Measurements from ENCODE around the gene NUDT19. TPM values are rescaled to one million over a fixed set of nuclear protein-coding genes. Genes with fewer than 3 reads are reported as not detected.
"Not testable (repeated sequence)": the region's sequence is repeated elsewhere in the genome, so short reads cannot be mapped to it uniquely, and the experiment has no call there.

NUDT19 gene
- total RNA-seq, 1 experiment from 2014 or later, result 22.1 TPM

- ChIA-PET CTCF (no interaction called here), RAD21 (ENCODE audit: low non-redundant PET in 1 of 2, low total read pairs in 2 of 2, uncharacterized antibody in 2 of 2, unreplicated experiment in 2 of 2) (no interaction called here), POLR2A (no interaction called here)
- peaks cover 58% of the 10 kb centered on the region for H3K79me2 ChIP-seq (ENCODE audit: insufficient read depth, low read length)
- no peaks in the 10 kb centered on the region for H3K9me2 ChIP-seq (ENCODE audit: insufficient read depth)
- intact Hi-C loops (cut with micrococcal nuclease), result loop anchor here (5.0 kb wide), 1 partner anchor 425 kb away; no protein-coding TSS in a partner anchor
- peak overlapping the region; percentile 97 for H3K27ac ChIP-seq (ENCODE audit: low read depth, low read length)
- no peaks in the 10 kb centered on the region for H4K20me1 ChIP-seq (ENCODE audit: insufficient read depth)
- DNase-seq (ENCODE audit: low read depth, low spot score), result no peak
- ATAC-seq, result peak; percentile 6; the same call in 1 of the 2 replicates
- peak overlapping the region; percentile 92 for H3K9ac ChIP-seq (ENCODE audit: low read length)
- no peaks in the 10 kb centered on the region for H3K9me3 ChIP-seq (ENCODE audit: control insufficient read depth in 1 of 2, insufficient read depth in 1 of 2, low read depth in 1 of 2, low read length in 2 of 2)
- H2AFZ ChIP-seq (ENCODE audit: low read depth, low read length, poor library complexity, severe bottlenecking), result no peak overlapping the region
- peak overlapping the region; percentile 69 to 79 for H3K4me3 ChIP-seq (replicated peaks in 1 of 2; ENCODE audit: low read depth in 1 of 2, low read length in 2 of 2)
- BruUV-seq (replicated peaks), result no TSS peak
- H3K4me2 ChIP-seq (ENCODE audit: low read length), result peak overlapping the region; percentile 88
- TF ChIP-seq EGR1 (IDR thresholded peaks at IDR 0.05; ENCODE audit: low read depth), result no peak
- TF ChIP-seq POLR2A (IDR thresholded peaks at IDR 0.05; ENCODE audit: borderline replicate concordance, extremely low read depth, insufficient read depth, insufficient read length), result no peak
- no peak for TF ChIP-seq SRF (IDR thresholded peaks at IDR 0.05; ENCODE audit: low read depth)
- peaks cover 12 to 36% of the 10 kb centered on the region in 2 experiments for H3K4me1 ChIP-seq (ENCODE audit: control insufficient read depth in 1 of 2, insufficient read depth in 2 of 2, low read length in 2 of 2)
- no peaks in the 10 kb centered on the region for H3K27me3 ChIP-seq (ENCODE audit: insufficient read depth, low read length)
- H3K36me3 ChIP-seq (ENCODE audit: control insufficient read depth in 1 of 2, insufficient read depth in 2 of 2, low read length in 2 of 2), result peaks cover 4 to 22% of the 10 kb centered on the region in 2 experiments; a peak in 2 of 4 replicates
Measured at GRCh38 chr19:32692727-32693061, 1.1 kb downstream of the NUDT19 start.

GRCh38 chr19:32693151-32694108, 1.8 kb downstream of the NUDT19 start:
- peaks cover 12 to 36% of the 10 kb centered on the region in 2 experiments for H3K4me1 ChIP-seq (ENCODE audit: control insufficient read depth in 1 of 2, insufficient read depth in 2 of 2, low read length in 2 of 2)
- TSS peak; percentile 37 for BruUV-seq (replicated peaks)
- TF ChIP-seq SRF (IDR thresholded peaks at IDR 0.05; ENCODE audit: low read depth), result peak; percentile 33; the same call in 1 of the 2 replicates
- TF ChIP-seq SP1 (IDR thresholded peaks at IDR 0.05; ENCODE audit: low read depth), result peak; percentile 28
- DNase-seq (ENCODE audit: low read depth, low spot score); H3K9me3 ChIP-seq (ENCODE audit: control insufficient read depth in 1 of 2, insufficient read depth in 1 of 2, low read depth in 1 of 2, low read length in 2 of 2); H3K9me2 ChIP-seq (ENCODE audit: insufficient read depth); H2AFZ ChIP-seq (ENCODE audit: low read depth, low read length, poor library complexity, severe bottlenecking); H3K27me3 ChIP-seq (ENCODE audit: insufficient read depth, low read length); RAD21 ChIA-PET (ENCODE audit: low non-redundant PET in 1 of 2, low total read pairs in 2 of 2, uncharacterized antibody in 2 of 2, unreplicated experiment in 2 of 2); ATAC-seq; H4K20me1 ChIP-seq (ENCODE audit: insufficient read depth); POLR2A ChIA-PET: not testable (repeated sequence)
- peak overlapping the region; percentile 97 for H3K27ac ChIP-seq (ENCODE audit: low read depth, low read length)
- CTCF ChIA-PET, result interaction anchor here (1.0 kb wide), 1 partner anchor 18 kb away, joined by 3 read pairs; the partner anchor contains the start of gene RGS9BP
- H3K4me2 ChIP-seq (ENCODE audit: low read length), result peak overlapping the region; percentile 88
- H3K9ac ChIP-seq (ENCODE audit: low read length), result peak overlapping the region; percentile 92
- peak overlapping the region; percentile 69 to 79 for H3K4me3 ChIP-seq (replicated peaks in 1 of 2; ENCODE audit: low read depth in 1 of 2, low read length in 2 of 2)
- peaks cover 5 to 25% of the 10 kb centered on the region in 2 experiments; a peak in 2 of 4 replicates for H3K36me3 ChIP-seq (ENCODE audit: control insufficient read depth in 1 of 2, insufficient read depth in 2 of 2, low read length in 2 of 2)
- intact Hi-C loops (cut with micrococcal nuclease), result loop anchor here (5.0 kb wide), 1 partner anchor 424 kb away; no protein-coding TSS in a partner anchor
- H3K79me2 ChIP-seq (ENCODE audit: insufficient read depth, low read length), result peaks cover 64% of the 10 kb centered on the region

GRCh38 chr19:32694316-32694715, 2.7 kb downstream of the NUDT19 start:
- CTCF ChIA-PET; POLR2A ChIA-PET; H3K27ac ChIP-seq (ENCODE audit: low read depth, low read length); RAD21 ChIA-PET (ENCODE audit: low non-redundant PET in 1 of 2, low total read pairs in 2 of 2, uncharacterized antibody in 2 of 2, unreplicated experiment in 2 of 2); H3K4me2 ChIP-seq (ENCODE audit: low read length); H3K27me3 ChIP-seq (ENCODE audit: insufficient read depth, low read length); H3K4me3 ChIP-seq (replicated peaks in 1 of 2; ENCODE audit: low read depth in 1 of 2, low read length in 2 of 2); H3K9ac ChIP-seq (ENCODE audit: low read length); H3K9me3 ChIP-seq (ENCODE audit: control insufficient read depth in 1 of 2, insufficient read depth in 1 of 2, low read depth in 1 of 2, low read length in 2 of 2); H2AFZ ChIP-seq (ENCODE audit: low read depth, low read length, poor library complexity, severe bottlenecking); H4K20me1 ChIP-seq (ENCODE audit: insufficient read depth); DNase-seq (ENCODE audit: low read depth, low spot score); BruUV-seq (replicated peaks); ATAC-seq; H3K9me2 ChIP-seq (ENCODE audit: insufficient read depth): not testable (repeated sequence)
- Histone ChIP-seq H3K4me1 (ENCODE audit: control insufficient read depth in 1 of 2, insufficient read depth in 2 of 2, low read length in 2 of 2) (peaks cover 12 to 36% of the 10 kb centered on the region in 2 experiments), H3K79me2 (ENCODE audit: insufficient read depth, low read length) (peaks cover 73% of the 10 kb centered on the region), H3K36me3 (ENCODE audit: control insufficient read depth in 1 of 2, insufficient read depth in 2 of 2, low read length in 2 of 2) (peaks cover 9 to 34% of the 10 kb centered on the region in 2 experiments; a peak in 3 of 4 replicates)
- intact Hi-C loops (cut with micrococcal nuclease), result loop anchor here (5.0 kb wide), 1 partner anchor 423 kb away; no protein-coding TSS in a partner anchor

DNA sequence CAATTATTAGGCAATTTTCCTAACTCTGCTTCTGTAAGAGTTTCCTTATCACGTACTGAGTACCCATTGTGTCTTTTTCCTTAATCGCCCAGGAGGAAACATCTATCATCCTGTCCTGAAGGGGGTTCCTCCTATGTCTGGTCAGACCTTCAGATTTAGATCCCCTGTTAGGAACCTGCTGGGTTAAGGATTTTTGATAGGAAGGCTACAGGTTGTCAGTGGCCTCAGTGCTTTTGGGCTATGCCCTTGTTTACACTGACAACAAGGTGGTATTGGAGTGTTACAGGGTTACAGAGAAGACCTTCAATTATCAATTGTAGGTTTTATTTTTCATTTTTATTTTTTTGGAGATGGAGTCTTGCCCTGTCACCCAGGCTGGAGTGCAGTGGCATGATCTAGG, 3.2 kb downstream of the NUDT19 start:
- not testable (repeated sequence) for H3K4me3 ChIP-seq (replicated peaks in 1 of 2; ENCODE audit: low read depth in 1 of 2, low read length in 2 of 2)

More for the DNA sequence above, 3.2 kb downstream of the NUDT19 start:
- Histone ChIP-seq H3K4me1 (ENCODE audit: control insufficient read depth in 1 of 2, insufficient read depth in 2 of 2, low read length in 2 of 2) (peaks cover 12 to 36% of the 10 kb centered on the region in 2 experiments), H3K79me2 (ENCODE audit: insufficient read depth, low read length) (peaks cover 78% of the 10 kb centered on the region), H3K36me3 (ENCODE audit: control insufficient read depth in 1 of 2, insufficient read depth in 2 of 2, low read length in 2 of 2) (peaks cover 11 to 40% of the 10 kb centered on the region in 2 experiments; a peak in 3 of 4 replicates)
- H3K9ac ChIP-seq (ENCODE audit: low read length); BruUV-seq (replicated peaks); POLR2A ChIA-PET; RAD21 ChIA-PET (ENCODE audit: low non-redundant PET in 1 of 2, low total read pairs in 2 of 2, uncharacterized antibody in 2 of 2, unreplicated experiment in 2 of 2); DNase-seq (ENCODE audit: low read depth, low spot score); H3K9me3 ChIP-seq (ENCODE audit: control insufficient read depth in 1 of 2, insufficient read depth in 1 of 2, low read depth in 1 of 2, low read length in 2 of 2); H2AFZ ChIP-seq (ENCODE audit: low read depth, low read length, poor library complexity, severe bottlenecking); ATAC-seq; CTCF ChIA-PET; H4K20me1 ChIP-seq (ENCODE audit: insufficient read depth); H3K27ac ChIP-seq (ENCODE audit: low read depth, low read length); H3K4me2 ChIP-seq (ENCODE audit: low read length); H3K9me2 ChIP-seq (ENCODE audit: insufficient read depth); H3K27me3 ChIP-seq (ENCODE audit: insufficient read depth, low read length): not testable (repeated sequence)
- intact Hi-C loops (cut with micrococcal nuclease), result loop anchor here (5.0 kb wide), 1 partner anchor 422 kb away; no protein-coding TSS in a partner anchor
